Heart right ventricle (tissue), 16 donors: Measurements from ENCODE around the gene PBRM1. TPM values are rescaled to one million over a fixed set of nuclear protein-coding genes. Genes with fewer than 3 reads are reported as not detected.

Experiments used
- ATAC-seq, 8 donors: fragments of 200-7000 bp; cut with Tn5 transposase; one replicate each; pipeline ENCODE4 v1.9.1; 2020; ENCODE audit warnings: mild to moderate bottlenecking in 8 of 8, moderate library complexity in 8 of 8, moderate number of reproducible peaks in 1 of 8
- DNase-seq, 2 donors: peaks; one replicate each; pipeline ENCODE4 v3.0.0-alpha.2; 2020
- H3K27ac ChIP-seq, 10 donors: fragments of 200-600 bp; sonication (generic) in 2 of 10; one replicate each; pipeline versions ENCODE4 v1.5.0 to v1.8.0; 2020 to 2022; ENCODE audit warnings: mild to moderate bottlenecking in 3 of 10
- H3K27me3 ChIP-seq, 7 donors: fragments of 200-600 bp; one replicate each; pipeline ENCODE4 v1.8.0; 2021 to 2022; ENCODE audit warnings: mild to moderate bottlenecking in 2 of 7
- H3K36me3 ChIP-seq, 9 donors: fragments of 200-600 bp; sonication (generic) in 1 of 9; one replicate each; pipeline versions ENCODE4 v1.5.0 to v1.8.0; 2020 to 2022; ENCODE audit warnings: mild to moderate bottlenecking in 2 of 9
- H3K4me1 ChIP-seq, 9 donors: fragments of 200-600 bp; sonication (generic) in 1 of 9; one replicate each; pipeline versions ENCODE4 v1.5.0 to v1.8.0; 2020 to 2022; ENCODE audit warnings: mild to moderate bottlenecking in 4 of 9
- H3K4me3 ChIP-seq, 10 donors: fragments of 200-600 bp; sonication (generic) in 2 of 10; one replicate each; pipeline versions ENCODE4 v1.5.0 to v1.8.0; 2020 to 2022; ENCODE audit warnings: mild to moderate bottlenecking in 7 of 10, moderate library complexity in 2 of 10
- H3K9me3 ChIP-seq, 11 donors: fragments of 200-600 bp in 10 of 11; sonication (generic) in 2 of 11; one replicate each; pipeline versions ENCODE4 v1.5.0 to v1.8.0; 2013 to 2022; ENCODE audit warnings: mild to moderate bottlenecking in 2 of 11, control low read depth in 1 of 11, moderate library complexity in 1 of 11
- WGBS, 2 donors: extraction: QIAGEN DNeasy Blood & Tissue Kit; methylation state at CpG; one replicate each; pipeline ENCODE4 v1.1.7; 2013; ENCODE audit warnings: inconsistent platforms in 1 of 2; 5-methylcytosine and 5-hydroxymethylcytosine counted together
- intact Hi-C, 10 donors: fragments of 100-400 bp; cut with DNase I; formaldehyde crosslinking; loops; one replicate each; pipeline versions ENCODE4 v1.11.1 to v1.14.2; 2022
- polyA plus RNA-seq, 2 donors: library from polyadenylated mRNA; stranded (reverse); fragments of 200-250 nt; gene quantifications; one replicate each; pipeline ENCODE4 v1.2.3, GENCODE V29; 2013
- total RNA-seq, 10 donors: library from RNA; stranded (reverse); fragmentation: NEBNext Ultra II Directional in 3 of 10; extraction: Animal tissue kit (Norgen Biotek cat#: 25700) in 3 of 10; gene quantifications; one replicate each; pipeline versions ENCODE4 v1.2.1 to v1.2.4, GENCODE V29; 2021 to 2023
- TF ChIP-seq, protein P1 (sequence below), 9 donors: fragments of 200-600 bp; sonication (generic) in 2 of 9; IDR thresholded peaks; one replicate each; pipeline versions ENCODE4 v1.5.0 to v1.8.0; 2021 to 2022; ENCODE audit warnings: antibody characterized with exemption in 9 of 9, mild to moderate bottlenecking in 5 of 9, moderate library complexity in 1 of 9
- donor health status: Arrhythmogenic right ventricular cardiomyopathy.
- donor health status: ischemic (EF 13 %, LVEDD 7.1; RV severe dilation, severe dysfunction).
- donor health status: healthy with polysubstance abuse.
- donor health status: DM: no; HTN: yes; CAD: no.
- donor health status: DM: no; HTN: no; CAD: no.
- donor health status: ischemic (EF 25% LVEDD 6.9; RV normal size, moderate dysfunction).
- donor health status: ischemic (EF 25% LVEDD 5.7; RV mildly dilated, moderate dysfunction).
- donor health status: healthy.
- donor health status: DM: yes; HTN: yes; CAD: no.
- donor health status: Ischemic cardiomyopathy.
- donor health status: ischemic (EF 35%, LVEDD 5.7; RV mildly dilated, moderate dysfunction).
- donor health status: nonischemic (EF 11% LVEDD 7.7; RV severe dilation, severe dysfunction).
- donor health status: DM: yes; HTN: yes; CAD: no.
- donor health status: PGD.
- donor health status: ischemic (EF 29% LVEDD 5.4; RV normal size, mild dysfunction).
- donor health status: nonischemic (EF 23%, LVEDD 6.1; RV moderate dilation, normal function).

Gene PBRM1
- total and polyA plus RNA-seq, 12 donors = 6.0 to 63.9 (median 50.8) TPM

DNA sequence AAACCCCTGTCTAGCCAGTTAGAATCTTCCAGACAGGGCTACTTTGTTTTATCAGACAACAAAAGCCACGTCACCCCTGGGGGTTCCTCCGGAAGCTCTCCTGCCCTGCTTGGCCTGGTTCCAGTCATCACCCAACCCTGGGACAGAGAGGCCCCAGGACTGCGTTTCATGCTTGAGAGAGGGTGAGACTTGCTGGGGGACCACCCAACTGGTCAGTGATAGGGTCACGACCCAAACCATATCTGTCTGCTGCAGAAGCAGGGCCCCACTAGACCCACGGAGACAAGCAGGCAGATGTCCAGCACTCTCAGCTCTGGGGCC lies 153.2 kb downstream of the PBRM1 start:
- 42 to 43% methylated on average over 5 of the region's 5 CpGs for WGBS, 2 donors
- Histone ChIP-seq H3K27me3 (no peaks in the 10 kb centered on the region), H3K36me3 (peaks cover 0 to 17% (median 7%) of the 10 kb centered on the region in 9 donors), H3K4me1 (peaks cover 38 to 86% (median 68%) of the 10 kb centered on the region in 9 donors), H3K9me3 (no peaks in the 10 kb centered on the region), H3K27ac (peak overlapping the region; percentile 42 to 91 (median 82)), H3K4me3 (peak overlapping the region; percentile 58 to 73 (median 68))
- TF ChIP-seq, protein P1, sequence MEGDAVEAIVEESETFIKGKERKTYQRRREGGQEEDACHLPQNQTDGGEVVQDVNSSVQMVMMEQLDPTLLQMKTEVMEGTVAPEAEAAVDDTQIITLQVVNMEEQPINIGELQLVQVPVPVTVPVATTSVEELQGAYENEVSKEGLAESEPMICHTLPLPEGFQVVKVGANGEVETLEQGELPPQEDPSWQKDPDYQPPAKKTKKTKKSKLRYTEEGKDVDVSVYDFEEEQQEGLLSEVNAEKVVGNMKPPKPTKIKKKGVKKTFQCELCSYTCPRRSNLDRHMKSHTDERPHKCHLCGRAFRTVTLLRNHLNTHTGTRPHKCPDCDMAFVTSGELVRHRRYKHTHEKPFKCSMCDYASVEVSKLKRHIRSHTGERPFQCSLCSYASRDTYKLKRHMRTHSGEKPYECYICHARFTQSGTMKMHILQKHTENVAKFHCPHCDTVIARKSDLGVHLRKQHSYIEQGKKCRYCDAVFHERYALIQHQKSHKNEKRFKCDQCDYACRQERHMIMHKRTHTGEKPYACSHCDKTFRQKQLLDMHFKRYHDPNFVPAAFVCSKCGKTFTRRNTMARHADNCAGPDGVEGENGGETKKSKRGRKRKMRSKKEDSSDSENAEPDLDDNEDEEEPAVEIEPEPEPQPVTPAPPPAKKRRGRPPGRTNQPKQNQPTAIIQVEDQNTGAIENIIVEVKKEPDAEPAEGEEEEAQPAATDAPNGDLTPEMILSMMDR (IDR thresholded peaks at IDR 0.05) = no peak
- no peak for DNase-seq
- no peak for ATAC-seq
- intact Hi-C loops = loop anchor here in 2 of 10 donors (5.0 kb wide), 2 partner anchors 40 to 50 kb away; no protein-coding TSS in a partner anchor

- TF ChIP-seq, protein P1 (IDR thresholded peaks at IDR 0.05) = no peak
- DNase-seq (peak; percentile 3 to 14), ATAC-seq (no peak)
- 79 to 84% methylated on average over 14 of the region's 14 CpGs for WGBS, 2 donors
- Histone ChIP-seq H3K27ac (peak overlapping the region; percentile 70 to 91 (median 83)), H3K9me3 (no peaks in the 10 kb centered on the region), H3K36me3 (peaks cover 0 to 22% (median 7%) of the 10 kb centered on the region in 9 donors), H3K27me3 (no peaks in the 10 kb centered on the region), H3K4me1 (peaks cover 38 to 85% (median 68%) of the 10 kb centered on the region in 9 donors), H3K4me3 (peak overlapping the region in 8 of 10 donors; percentile 63 to 73 (median 70))
- intact Hi-C loops = loop anchor here in 2 of 10 donors (5.0 kb wide), 2 partner anchors 40 to 50 kb away; no protein-coding TSS in a partner anchor
Observed at GRCh38 chr3:52531860-52532516, 153.7 kb downstream of the PBRM1 start.

DNA sequence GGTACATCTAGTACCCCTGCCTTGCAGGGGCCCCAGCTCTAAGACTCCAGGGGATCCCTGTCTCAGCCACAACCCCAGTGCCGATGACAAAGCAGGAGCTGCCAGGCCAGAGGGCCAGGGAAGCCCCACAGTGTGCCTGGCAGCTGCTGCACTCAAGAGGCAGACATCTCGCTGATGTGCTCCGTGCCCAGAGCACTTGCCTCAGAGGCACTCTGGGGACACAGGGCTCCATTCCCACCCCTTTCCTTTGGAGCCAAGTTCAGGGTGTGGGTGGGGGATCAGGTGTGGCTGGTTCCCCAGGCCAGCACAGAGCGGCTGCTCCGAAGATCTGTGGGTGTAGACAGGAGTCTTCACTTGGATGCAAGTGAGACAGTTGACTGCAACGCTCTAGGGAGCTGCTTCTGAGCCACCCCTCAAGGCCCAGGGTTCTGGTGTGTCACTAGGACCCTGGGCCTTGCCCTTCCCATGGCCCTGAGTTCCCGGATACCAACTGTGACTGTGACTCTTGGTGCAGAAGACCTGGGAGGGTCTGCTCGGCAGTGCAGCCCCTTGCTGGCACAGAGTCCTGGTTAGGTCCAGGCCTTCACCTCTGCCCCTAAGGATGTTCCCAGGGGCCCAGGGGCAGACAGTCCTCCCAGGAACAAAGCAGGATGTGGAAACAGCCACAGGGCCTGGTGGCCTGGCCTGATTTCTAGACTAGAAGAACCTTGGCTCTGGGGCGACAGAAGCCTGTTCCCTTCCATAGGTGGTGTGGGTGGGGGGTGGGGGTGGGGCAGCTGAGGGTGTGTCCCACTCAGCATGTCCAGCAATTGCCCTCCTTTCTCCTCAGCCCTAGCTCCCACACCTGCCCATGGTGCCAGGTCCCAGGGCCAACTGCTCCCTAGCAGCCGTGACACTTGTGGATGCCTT lies 154.5 kb downstream of the PBRM1 start:
- WGBS, 2 donors = 56 to 63% methylated on average over 10 of the region's 10 CpGs
- ATAC-seq (peak in 7 of 8 donors; percentile 14 to 75 (median 49)), DNase-seq (peak; percentile 48 to 72)
- intact Hi-C loops = loop anchor here in 2 of 10 donors (5.0 kb wide), 2 partner anchors 39 to 49 kb away; no protein-coding TSS in a partner anchor
- H3K27me3 ChIP-seq = no peaks in the 10 kb centered on the region
- H3K4me1 ChIP-seq = peaks cover 42 to 92% (median 70%) of the 10 kb centered on the region in 9 donors
- H3K36me3 ChIP-seq = peaks cover 0 to 30% (median 7%) of the 10 kb centered on the region in 9 donors
- peak overlapping the region in 1 of 10 donors; percentile 67 for H3K4me3 ChIP-seq
- H3K9me3 ChIP-seq = no peaks in the 10 kb centered on the region
- peak overlapping the region; percentile 70 to 91 (median 83) for H3K27ac ChIP-seq
- TF ChIP-seq, protein P1 (IDR thresholded peaks at IDR 0.05) = no peak
